HG03135 (cell line): Measurements from ENCODE around the gene SCTR.

ENCODE experiments used
- ATAC-seq: cut with Tn5 transposase; IDR thresholded peaks from one replicate; pipeline ENCODE4 v1.9.1; 2021; ENCODE audit warnings: mild to moderate bottlenecking, moderate library complexity; ENCODE audit not compliant: unreplicated experiment

SCTR gene

DNA sequence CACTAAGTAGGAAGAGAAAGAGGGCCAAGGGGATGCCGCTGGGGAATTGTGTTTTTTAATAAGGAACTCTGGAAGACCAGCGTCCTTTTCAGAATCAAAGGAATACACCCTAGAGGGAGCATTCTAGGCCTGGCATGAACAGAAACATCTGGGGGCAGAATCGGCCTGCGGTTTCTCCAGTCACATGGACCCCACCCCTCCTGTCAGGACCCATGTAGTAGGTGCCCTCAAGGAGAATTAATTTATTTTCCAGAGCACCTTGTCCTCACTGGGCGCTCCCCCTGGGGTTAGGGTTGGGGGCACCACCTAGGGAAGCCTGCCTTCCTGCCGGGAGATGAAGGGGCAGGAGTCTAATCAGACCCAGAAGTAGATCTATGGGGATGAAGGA, 48.4 kb downstream of the SCTR start:
- ATAC-seq: no peak

DNA sequence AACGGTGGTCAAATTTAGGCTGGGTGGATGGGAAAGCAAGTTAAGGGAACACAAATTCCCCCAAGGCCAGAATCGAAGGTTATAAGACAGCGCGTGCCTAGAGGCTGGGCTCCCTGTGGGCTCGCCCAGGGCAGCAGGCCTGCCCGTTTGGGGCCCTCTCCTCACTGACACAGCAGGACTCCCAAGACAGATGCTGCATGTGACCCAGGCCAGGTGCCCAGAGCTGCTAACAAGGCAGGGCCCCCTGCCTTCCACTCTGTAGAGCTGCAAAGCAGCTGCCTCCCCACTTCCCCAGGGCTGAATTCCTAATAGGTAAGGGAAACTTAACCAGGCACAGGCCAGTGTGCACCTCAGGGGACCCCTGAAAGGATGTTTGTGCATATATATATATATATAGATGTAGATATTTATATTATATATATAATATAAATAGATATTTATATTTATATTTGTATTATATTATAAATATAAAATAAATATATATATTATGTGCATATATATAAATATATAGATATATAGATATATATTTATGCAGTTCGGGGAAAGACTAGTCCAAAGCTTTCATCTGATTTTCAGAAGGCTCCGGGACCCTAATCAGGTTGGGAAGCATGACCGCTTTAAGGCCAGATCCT, 48.9 kb downstream of the SCTR start:
- ATAC-seq: no peak

DNA sequence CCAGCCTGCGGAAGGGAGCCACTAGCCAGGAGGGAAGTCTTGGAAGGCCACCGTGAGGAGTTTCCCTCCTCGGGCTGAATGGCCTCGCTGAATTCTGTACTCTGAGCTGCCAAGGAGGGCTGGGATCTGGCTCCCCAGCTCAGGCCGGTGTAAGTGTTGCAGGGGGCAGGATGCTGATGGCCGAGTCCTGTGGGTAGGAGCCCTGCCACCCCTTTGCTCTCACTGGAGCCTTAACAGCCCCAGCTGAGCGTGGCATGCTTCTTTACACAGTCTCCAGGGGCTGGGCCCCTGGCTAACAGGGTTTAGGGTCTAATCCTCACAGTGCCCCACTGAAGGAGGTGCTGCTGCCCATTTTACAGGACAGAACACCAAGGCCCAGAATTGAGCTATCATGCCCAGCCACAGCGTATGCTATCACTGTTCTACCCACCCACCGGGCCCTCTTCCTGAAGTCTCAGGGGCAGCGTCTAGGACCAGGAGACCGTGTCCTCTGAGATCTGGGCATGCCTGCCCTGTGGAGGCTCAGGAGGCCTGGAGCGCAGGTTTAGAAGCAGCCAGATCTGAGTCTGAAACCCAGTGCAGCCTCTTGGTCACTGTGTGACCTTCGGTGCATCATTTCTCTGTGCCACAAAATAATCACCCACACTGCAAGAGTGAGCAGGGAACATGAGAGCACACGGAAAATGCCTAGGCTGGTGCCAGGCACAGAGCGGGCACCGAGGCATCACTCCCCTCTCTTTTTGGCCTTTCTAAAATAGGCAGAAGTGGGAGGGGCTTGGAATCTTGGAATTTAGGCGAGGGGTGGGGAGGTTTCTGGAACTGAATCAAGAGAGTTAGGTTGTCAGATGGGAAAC, 49.7 kb downstream of the SCTR start:
- ATAC-seq: no peak

DNA sequence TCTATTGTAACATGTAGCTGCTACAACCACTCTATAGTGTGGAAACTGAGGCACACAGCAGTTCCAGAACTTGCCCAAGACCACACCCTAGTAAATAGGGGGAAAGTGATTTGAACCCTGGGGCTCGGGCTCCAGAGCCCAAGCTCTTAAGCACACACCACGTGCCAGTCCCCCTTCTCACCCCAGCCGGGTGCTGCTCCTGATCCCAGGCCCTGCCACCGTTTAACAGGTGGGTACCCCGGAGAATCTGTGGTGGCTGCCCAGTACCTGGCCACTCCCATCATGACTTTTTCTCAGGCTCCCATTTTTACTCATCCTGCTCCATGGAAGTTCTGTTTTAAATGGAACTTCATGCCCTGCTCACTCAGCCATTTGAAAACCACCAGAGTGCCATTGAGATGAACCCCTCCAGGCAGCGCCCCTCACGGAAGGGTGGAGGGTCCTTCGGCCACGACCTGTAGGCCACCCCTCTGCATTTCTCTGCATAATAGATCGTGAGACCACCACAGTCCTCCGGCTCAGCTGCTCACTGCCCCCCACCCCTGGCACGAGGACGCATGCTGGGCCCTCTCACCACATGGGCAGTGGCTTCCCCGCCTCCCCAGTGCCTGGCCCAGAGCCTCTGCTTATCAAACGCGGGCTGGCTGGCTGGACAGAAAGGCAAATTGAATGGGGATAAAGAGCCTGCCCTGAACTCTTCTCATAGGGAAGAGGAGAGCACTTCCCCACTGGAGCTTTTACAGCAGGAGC, 50.5 kb downstream of the SCTR start:
- no peak for ATAC-seq

DNA sequence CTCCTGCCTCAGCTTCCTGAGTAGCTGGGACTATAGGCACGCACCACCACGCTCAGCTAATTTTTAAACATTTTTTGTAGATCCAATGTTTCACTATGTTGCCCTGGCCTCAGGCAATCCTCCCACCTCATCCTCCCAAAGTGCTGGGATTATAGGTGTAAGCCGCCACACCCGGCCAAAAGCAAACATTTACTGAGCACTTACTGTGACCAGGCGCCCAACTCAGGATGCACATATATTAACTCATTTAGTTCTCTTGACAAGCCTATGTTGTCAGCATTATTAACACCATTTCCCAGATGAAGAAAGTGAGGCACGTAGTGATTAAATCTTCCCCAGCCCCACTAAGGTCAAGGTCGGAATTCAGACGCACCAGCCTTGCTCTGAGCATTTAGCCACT, 51.5 kb downstream of the SCTR start:
- ATAC-seq: no peak

DNA sequence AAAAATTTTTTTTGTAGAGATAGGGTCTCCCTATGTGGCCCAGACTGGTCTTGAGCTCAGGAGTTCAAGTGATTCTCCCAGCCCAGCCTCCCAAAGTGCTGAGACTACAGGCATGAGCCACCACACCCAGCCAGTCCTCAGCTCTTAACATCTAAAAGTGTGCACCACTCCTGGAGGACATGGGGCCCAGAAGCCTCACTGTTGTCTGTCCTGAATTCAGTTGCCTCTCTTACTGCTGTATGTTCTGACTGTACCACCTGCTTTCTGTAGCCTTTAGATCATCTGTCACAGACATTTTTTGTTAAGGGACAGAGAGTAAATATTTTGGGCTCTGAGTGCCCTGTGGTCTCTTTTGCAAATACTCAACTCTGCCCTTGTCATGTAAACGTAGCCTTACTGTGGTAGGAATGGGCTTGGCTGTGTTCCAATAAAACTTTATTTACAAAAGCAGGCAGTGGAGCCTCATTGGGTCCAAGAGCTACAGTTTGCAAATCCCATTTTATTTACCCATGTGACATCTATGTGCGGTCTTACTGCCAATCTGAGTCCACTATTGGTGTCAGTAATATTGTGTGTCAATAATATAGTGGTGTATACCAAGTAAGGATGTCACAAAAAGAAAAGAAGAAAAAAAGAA, 54.5 kb downstream of the SCTR start:
- ATAC-seq: no peak

DNA sequence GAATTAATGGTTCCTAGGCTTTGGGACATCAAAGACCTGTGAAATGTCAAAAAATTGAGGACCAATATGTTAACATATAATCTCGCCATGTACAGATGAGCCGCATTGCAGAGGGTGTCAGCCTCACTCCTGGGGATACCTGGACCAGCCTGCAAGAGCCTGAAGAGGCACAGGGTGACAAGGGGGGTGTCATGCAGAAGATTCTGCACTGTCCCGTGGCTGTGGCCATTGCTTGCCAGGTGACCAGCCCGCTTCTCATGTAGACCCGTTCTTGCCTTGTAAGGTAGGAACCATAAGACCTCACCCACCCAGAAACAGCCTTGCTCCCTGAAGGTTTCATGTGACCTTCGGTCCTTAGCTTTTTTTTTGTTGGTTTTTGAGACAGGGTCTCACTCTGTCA, 55.2 kb downstream of the SCTR start:
- ATAC-seq: no peak

DNA sequence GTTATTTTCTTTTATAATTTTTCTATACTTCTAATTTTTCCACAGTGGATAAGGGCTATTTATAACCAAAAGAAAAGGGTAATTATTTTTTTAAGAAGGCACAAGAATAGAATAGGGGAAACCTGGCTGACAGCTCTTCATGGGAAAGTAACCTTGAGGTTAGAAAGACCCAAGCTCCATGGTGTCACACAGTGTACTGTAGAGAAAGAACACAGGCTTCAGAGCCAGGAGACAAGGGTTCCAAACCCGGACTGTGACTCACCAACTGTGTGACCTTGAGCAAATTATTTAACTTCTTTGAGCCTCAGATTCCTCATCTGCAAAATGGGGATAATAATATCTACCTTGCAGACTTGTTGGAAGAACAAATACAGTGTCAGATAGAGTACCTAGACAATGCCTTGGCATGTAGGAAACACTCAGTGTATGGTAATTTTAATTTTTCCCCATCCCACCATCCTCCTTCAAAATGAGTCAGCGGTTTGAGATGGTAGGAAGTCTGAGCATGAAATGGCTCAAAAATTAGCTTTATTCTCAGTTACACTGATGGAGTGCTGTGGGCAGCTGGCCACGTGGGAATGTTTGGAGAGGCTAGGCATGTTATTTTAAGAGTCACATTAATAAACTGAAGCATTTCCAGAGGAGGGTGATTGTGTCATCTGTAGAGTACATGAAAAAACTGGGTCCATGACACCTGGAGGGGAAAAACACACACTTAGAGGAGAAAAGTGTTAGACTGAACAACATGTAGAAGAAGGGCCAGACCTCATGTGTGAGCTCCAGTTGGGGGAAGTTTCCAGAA, 55.9 kb downstream of the SCTR start:
- ATAC-seq: no peak

DNA sequence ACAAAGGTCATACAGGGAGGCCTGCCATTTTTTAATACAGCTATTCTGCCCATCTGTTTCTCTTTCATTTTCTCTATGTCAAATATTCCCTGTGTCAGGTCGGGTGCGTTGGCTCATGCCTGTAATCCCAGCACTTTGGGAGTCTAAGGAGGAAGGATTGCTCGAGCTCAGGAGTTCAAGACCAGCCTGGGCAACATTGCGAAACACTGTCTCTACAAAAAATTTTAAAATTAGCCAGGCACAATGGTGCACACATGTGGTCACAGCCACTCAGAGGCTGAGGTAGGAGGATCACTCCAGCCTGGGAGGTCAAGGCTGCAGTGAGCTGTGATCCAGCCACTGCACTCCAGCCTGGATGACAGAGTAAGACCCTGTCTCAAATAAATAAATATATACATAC, 57.9 kb downstream of the SCTR start:
- no peak for ATAC-seq

DNA sequence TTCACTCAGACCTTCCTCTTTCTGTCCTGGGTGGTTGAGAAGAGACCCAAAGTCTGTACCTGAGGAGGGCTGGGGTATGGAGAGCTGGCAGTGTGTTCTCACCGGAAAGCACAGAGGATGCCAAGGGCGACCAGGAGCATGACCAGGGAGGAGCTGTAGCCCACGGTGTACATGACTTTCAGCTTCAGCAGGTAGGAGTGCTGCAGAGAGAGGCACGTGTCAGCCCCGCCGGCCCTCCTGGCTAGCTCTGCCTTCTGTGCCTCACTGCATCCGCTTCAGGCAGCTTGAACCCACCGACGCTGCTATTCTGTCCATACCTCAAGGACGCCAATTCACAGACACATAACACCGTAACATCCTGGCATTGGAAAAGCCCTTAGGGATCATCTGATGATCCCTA, 58.6 kb downstream of the SCTR start:
- ATAC-seq: no peak

DNA sequence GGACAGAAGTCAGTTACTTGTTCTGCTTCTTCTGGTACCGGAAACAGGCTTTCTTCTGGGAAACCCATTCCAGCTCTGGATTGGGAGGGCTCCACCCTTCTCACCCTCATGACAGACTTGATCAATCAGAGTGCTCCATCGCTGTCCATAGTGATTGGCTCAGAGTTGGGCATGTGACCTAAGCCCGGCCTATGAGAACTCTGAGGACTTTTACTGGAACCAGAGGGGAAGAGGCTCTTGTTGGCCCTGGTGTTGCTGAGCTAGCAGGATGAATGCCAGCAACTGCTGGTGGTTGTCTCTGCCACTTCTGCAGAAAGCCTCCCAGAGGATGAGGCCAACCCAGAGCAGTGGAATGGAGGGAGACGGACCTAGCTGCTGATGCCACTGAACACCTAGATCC, 59.3 kb downstream of the SCTR start:
- no peak for ATAC-seq

DNA sequence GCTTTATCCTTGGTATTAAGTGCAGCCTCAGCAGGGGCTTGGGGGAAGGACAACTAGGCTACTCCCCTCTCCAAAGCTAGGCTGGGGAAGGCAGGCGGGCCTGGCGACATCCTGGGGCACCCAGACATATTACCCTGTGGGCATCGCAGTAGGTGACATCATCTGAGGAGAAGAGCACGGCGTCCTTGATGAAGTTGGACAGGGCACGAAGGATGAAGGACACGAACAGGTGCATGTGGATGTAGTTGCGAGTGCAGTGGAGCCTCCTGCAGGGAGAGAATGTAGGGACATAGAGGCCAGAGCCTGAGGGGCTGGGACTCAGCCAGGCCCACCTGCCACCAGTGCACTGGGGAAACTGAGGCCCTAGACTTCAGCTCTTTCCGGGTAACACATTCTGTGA, 60.3 kb downstream of the SCTR start:
- no peak for ATAC-seq

DNA sequence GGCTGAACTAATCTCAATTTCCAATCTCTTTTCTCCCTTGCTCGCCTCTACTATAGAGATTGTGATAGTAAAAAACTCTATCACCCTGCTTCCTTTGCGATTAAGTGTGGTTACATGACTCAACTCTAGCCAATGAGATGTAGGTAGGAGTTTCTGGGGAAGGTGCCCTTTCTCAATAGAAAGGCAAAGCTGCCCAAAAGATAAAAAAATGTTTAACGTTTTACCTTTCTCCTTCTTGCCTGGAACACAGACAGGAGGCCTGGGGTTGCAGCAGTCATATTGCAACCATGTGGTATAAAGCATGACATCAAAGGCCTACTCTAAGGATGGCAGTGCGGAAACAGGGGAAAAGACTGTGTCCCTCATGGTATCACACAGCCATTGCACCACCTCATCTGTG, 61.1 kb downstream of the SCTR start:
- ATAC-seq: no peak

DNA sequence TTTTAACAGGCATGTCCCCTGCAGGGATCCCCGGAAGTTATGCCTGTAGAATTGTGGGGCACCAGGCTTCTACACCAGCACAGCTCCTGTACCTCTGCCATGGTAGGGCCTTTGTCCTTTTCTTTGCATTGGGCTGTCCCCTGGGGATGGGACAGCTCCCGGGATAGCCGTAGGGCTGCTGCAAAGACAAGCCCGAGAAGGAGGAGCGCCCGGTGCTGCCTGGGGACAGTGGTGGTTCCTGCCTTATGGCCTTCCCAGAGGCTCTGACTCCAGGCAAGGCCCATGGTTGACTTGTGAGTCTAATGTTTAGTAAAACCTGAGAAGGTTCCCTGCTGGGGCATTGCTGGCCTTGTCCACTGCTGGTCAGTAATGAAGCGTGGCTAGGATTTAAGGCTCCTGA, 61.7 kb downstream of the SCTR start:
- no peak for ATAC-seq

DNA sequence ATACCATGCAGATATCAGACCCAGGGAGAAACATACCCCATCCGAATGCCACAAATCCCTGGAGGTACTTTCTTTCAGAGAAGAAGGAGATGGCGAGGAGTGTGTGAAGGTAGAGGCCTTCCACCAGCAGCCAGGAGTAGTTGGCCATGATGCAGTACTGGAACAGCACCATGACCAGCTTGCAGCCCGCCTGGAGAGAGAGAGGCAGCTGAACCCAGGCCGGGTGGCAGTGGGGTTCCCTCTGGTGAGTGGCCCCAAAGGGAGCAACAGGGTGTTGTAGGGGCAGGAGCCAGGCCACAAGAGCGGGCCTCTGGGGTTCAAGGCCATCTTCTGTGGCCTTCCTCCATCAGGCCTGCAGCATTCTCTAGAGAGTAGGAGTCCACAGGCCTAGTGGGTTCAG, 62.5 kb downstream of the SCTR start:
- ATAC-seq: no peak

DNA sequence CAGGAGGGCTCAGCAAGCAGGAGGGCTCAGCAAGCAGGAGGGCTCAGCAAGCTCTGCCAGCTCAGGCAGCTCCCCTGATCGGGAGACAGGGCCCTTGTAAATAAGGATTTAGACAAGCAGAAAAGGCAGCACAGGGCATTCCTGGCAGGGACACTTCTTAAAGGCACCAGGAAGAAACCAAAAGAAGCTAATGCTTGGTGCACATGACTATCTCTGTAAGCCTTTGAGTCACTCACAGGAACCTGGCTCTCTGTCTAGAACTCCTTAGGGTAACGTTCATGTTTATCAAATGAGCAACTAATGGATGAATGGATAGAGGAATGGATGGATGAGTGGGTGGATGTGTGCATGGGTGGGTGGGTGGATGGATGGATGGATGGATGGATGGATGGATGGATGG, 64.2 kb downstream of the SCTR start:
- no peak for ATAC-seq

DNA sequence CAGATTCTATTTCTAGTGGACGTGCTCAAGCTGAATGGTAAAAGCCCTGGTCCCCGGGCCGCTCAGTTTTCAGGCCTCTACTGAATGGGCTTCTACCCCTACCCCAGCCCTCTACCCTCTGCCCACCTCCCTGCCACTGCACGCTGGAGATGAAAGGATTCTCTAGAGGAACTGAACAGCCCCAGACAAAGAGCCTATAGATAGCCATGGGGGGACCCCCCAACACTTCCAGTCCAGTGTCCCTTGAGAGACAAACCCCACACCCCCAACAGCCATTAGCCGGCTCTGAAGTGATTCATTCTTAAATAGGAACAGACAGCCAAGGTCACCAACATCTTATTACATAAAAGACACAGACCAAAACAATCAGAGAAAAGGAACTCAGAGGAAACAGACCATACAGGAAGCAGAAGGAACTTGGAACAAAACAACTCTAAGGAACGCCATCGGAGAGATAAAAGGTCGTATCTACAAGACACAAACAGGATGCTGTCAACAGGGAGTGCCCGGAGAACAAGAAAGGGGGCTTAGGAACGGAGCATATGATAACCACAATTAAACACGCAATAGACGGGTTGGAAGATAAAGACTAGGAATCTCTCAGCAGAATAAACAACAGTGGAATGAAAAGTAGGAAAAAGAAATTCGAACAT, 69.1 kb downstream of the SCTR start:
- ATAC-seq: no peak

DNA sequence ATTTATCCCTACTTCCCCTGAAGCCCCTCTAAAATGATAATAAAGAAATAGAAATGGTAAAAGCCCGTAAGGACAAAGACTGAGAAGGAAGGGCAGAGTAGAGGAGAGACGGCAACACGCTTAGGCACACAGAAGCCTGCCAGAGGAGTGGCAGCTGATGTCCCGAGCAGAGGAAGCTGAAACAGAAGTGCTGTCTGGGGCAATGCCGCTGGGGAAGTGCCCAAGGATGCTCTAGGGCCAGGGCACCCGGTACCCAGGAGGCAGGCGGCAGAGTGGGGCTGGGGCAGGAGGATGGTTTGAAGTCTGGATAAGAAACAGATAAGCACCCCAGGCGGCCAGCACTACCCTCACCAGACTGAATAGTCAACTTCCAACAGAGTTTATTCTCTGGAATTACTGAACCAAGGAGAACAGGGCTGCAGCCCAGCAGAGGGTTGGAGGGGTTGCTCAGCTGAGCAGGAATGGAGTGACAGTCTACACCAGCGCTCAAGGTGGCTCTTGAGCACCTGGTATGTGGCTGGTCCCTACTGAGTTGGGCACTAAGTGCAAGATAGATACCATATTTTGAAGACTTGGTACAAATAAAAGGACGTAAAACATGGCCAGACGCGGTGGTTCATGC, 70.2 kb downstream of the SCTR start:
- no peak for ATAC-seq

DNA sequence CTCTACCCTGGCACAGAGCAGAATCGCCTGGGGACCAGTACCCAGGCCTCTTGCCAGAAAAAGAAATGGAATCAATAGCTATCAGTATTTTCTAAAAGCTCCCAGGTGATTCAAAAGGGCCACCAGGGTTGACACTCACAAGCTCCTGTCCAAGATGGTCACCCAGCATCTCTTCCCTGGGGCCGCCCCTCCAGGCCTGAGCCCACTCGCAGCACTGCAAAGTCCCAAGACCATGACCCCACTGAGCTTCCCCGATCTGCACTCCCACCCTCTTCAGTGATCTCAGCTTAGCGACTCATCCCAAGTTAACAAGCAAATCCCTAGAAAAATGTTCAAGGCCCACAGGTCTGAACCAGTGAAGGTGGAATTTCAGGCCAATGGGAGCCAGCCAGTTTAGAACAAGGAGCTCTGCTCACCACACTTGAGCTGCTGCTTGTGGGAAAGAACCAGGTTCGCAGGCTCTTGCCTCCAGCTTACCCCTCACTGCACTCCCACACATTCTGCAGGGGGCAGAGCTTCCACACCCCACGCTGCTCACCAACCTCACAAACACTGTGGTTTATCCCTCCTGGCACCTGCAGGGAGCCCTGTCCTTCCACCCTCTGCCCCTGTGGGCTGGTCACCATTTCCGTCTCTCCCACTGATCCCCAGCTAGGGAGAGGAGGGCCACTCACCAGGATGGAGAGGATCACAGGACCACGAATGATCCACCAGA, 72.8 kb downstream of the SCTR start:
- ATAC-seq: no peak
